CD4-positive, alpha-beta T cell treated with Interleukin-15 for 1 hour (primary cell): Measurements from ENCODE around the gene MMP24OS.
"Not testable (repeated sequence)": the region's sequence is repeated elsewhere in the genome, so short reads cannot be mapped to it uniquely, and the experiment has no call there.

Experiments used
- DNase-seq: peaks from one replicate; pipeline ENCODE4 v3.0.0-alpha.2; 2020

MMP24OS gene

GRCh38 chr20:35277531-35278395 lies at the start of gene MMP24OS:
MMP24OS (minus strand) TSS chr20:35278122; CDS start chr20:35277929, 193 bp downstream.
- DNase-seq = peak; percentile 94

GRCh38 chr20:35327074-35327976 lies 49.4 kb upstream of the MMP24OS start:
- no peak for DNase-seq

- DNase-seq = no peak
Measured at GRCh38 chr20:35326740-35327073, 48.8 kb upstream of the MMP24OS start.

- DNase-seq = no peak
Measured at GRCh38 chr20:35326021-35326739, 48.3 kb upstream of the MMP24OS start.

- DNase-seq = no peak
Measured at GRCh38 chr20:35325401-35325800, 47.5 kb upstream of the MMP24OS start.

GRCh38 chr20:35320396-35321126 lies 42.6 kb upstream of the MMP24OS start:
- no peak for DNase-seq

GRCh38 chr20:35319871-35320197 lies 41.9 kb upstream of the MMP24OS start:
- no peak for DNase-seq

- DNase-seq = no peak
Measured at GRCh38 chr20:35319192-35319870, 41.4 kb upstream of the MMP24OS start.

GRCh38 chr20:35318502-35319157 lies 40.7 kb upstream of the MMP24OS start:
- no peak for DNase-seq

GRCh38 chr20:35317416-35318210 lies 39.7 kb upstream of the MMP24OS start:
- no peak for DNase-seq

- DNase-seq = no peak
Measured at GRCh38 chr20:35316086-35316485, 38.2 kb upstream of the MMP24OS start.

GRCh38 chr20:35315632-35316020 lies 37.7 kb upstream of the MMP24OS start:
- DNase-seq = not testable (repeated sequence)

- no peak for DNase-seq
Measured at GRCh38 chr20:35314816-35315631, 37.1 kb upstream of the MMP24OS start.

- no peak for DNase-seq
Measured at GRCh38 chr20:35312318-35312717, 34.4 kb upstream of the MMP24OS start.

GRCh38 chr20:35311822-35312221 lies 33.9 kb upstream of the MMP24OS start:
- no peak for DNase-seq

- DNase-seq = no peak
Measured at GRCh38 chr20:35311409-35311808, 33.5 kb upstream of the MMP24OS start.

GRCh38 chr20:35307666-35308653 lies 30.0 kb upstream of the MMP24OS start:
- no peak for DNase-seq

- DNase-seq = no peak
Measured at GRCh38 chr20:35306931-35307517, 29.1 kb upstream of the MMP24OS start.
